ENCODE results near the gene PCBP3. TPM values are rescaled to one million over a fixed set of nuclear protein-coding genes. Genes with fewer than 3 reads are reported as not detected.

PCBP3 gene
- total RNA-seq, 1 donor from 2014 or later: 2.5 TPM

- Mint-ChIP-seq H3K27me3 (ENCODE audit: unreplicated experiment) (peaks cover 10% of the 10 kb centered on the region), H3K4me1 (ENCODE audit: unreplicated experiment) (no peaks in the 10 kb centered on the region), H3K27ac (ENCODE audit: unreplicated experiment) (no peak overlapping the region), H3K4me3 (ENCODE audit: unreplicated experiment) (no peak overlapping the region), H3K36me3 (ENCODE audit: low read depth, unreplicated experiment) (peaks cover 8% of the 10 kb centered on the region), H3K9me3 (ENCODE audit: unreplicated experiment) (peaks cover 4% of the 10 kb centered on the region)
- TF ChIP-seq CTCF (IDR thresholded peaks at IDR 0.05; ENCODE audit: unreplicated experiment): no peak
- no peak for DNase-seq (ENCODE audit: low spot score)
These were observed 300.4 kb downstream of the PCBP3 start for GRCh38 chr21:45943630-45944540.

- TF ChIP-seq CTCF (IDR thresholded peaks at IDR 0.05; ENCODE audit: unreplicated experiment): no peak
- Mint-ChIP-seq H3K9me3 (ENCODE audit: unreplicated experiment) (peaks cover 4% of the 10 kb centered on the region), H3K27me3 (ENCODE audit: unreplicated experiment) (peaks cover 10% of the 10 kb centered on the region), H3K36me3 (ENCODE audit: low read depth, unreplicated experiment) (peaks cover 8% of the 10 kb centered on the region), H3K4me3 (ENCODE audit: unreplicated experiment) (no peak overlapping the region), H3K27ac (ENCODE audit: unreplicated experiment) (no peak overlapping the region), H3K4me1 (ENCODE audit: unreplicated experiment) (no peaks in the 10 kb centered on the region)
- no peak for DNase-seq (ENCODE audit: low spot score)
These were observed 301.1 kb downstream of the PCBP3 start for GRCh38 chr21:45944601-45945000.

DNA sequence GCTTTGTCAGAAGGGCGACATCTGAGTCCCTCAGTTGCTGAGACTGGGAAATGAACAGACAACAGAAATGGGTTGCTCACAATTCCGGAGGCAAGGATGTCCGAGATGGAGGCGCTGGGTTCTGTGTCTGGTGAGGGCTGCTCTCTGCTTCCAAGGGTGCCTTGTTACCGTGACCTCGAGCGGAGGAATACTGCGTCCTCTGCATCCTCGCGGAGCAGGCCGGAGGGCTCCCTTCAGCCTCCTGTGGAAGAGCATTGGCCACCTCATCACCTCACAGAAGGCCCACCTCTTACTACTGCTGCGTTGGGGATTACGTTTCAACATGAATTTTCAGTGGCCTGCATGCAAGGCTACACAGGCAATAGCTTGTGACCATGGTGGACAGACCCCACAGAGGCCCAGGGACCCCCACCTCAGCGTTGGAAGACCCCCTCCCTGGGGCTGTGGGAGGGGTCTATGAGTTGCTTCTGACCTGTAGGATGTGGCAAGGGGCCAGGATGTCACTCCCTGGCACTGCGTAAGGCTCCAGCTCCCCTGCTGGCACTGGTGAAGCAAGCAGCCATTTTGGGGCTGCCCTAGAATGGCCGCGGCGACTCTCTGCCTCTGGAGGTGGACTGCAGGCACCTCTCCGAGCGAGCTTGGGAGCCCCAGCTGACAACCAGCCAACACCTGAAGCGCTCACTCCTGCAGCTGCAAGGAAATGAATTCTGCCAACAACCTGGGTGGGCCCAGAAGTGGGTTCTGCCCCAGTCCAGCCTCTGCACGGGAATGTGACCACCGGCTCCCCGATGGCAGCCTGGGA is 301.7 kb downstream of the PCBP3 start:
- H3K4me1 Mint-ChIP-seq (ENCODE audit: unreplicated experiment): no peaks in the 10 kb centered on the region
- no peak for DNase-seq (ENCODE audit: low spot score)
- TF ChIP-seq CTCF (IDR thresholded peaks at IDR 0.05; ENCODE audit: unreplicated experiment): no peak
- peaks cover 10% of the 10 kb centered on the region for H3K27me3 Mint-ChIP-seq (ENCODE audit: unreplicated experiment)
- peaks cover 8% of the 10 kb centered on the region for H3K36me3 Mint-ChIP-seq (ENCODE audit: low read depth, unreplicated experiment)
- H3K27ac Mint-ChIP-seq (ENCODE audit: unreplicated experiment): no peak overlapping the region
- H3K4me3 Mint-ChIP-seq (ENCODE audit: unreplicated experiment): no peak overlapping the region
- peaks cover 4% of the 10 kb centered on the region for H3K9me3 Mint-ChIP-seq (ENCODE audit: unreplicated experiment)

DNA sequence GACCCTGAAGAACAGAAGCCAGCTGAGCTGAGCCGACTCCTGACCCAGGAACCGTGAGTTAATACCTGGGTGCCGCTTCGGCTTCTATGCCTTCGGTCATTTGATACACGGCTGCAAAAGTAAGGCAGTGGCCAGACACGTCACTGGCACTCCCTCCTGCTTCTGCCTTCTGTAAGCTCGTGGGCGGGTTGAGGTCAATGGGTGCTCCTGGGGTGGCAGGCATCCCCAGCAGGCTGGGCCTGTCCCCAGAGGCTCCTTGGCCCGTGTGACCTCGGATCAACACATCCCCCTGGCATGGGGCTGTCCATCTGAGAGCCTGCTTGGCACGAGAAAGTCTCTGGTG is 302.3 kb downstream of the PCBP3 start:
- Mint-ChIP-seq H3K4me1 (ENCODE audit: unreplicated experiment) (no peaks in the 10 kb centered on the region), H3K27me3 (ENCODE audit: unreplicated experiment) (peaks cover 10% of the 10 kb centered on the region), H3K36me3 (ENCODE audit: low read depth, unreplicated experiment) (peaks cover 8% of the 10 kb centered on the region), H3K27ac (ENCODE audit: unreplicated experiment) (no peak overlapping the region), H3K4me3 (ENCODE audit: unreplicated experiment) (no peak overlapping the region), H3K9me3 (ENCODE audit: unreplicated experiment) (peaks cover 4% of the 10 kb centered on the region)
- no peak for DNase-seq (ENCODE audit: low spot score)
- TF ChIP-seq CTCF (IDR thresholded peaks at IDR 0.05; ENCODE audit: unreplicated experiment): no peak

DNA sequence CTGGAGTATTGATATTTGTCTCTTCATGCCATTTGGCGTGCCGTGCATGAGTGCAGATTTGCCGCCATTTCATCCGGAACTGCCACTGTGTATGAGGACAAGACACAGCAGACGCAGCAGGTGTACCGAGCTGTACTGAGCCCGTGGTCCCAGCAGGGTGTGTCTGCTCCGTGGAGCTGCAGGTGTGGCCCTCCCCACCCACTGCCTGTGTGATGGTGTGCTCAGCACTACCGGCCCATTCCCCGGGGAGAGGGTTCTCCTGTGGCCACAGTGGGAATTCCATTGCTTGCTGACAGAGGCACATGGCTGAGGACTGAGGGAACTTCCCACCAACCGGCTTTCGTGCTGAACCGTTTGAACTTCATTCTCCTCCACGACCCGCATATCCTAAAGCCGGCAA is 303.8 kb downstream of the PCBP3 start:
- peaks cover 3% of the 10 kb centered on the region for H3K9me3 Mint-ChIP-seq (ENCODE audit: unreplicated experiment)
- DNase-seq (ENCODE audit: low spot score): no peak
- H3K36me3 Mint-ChIP-seq (ENCODE audit: low read depth, unreplicated experiment): peaks cover 3% of the 10 kb centered on the region
- no peak overlapping the region for H3K27ac Mint-ChIP-seq (ENCODE audit: unreplicated experiment)
- H3K27me3 Mint-ChIP-seq (ENCODE audit: unreplicated experiment): peaks cover 10% of the 10 kb centered on the region
- TF ChIP-seq CTCF (IDR thresholded peaks at IDR 0.05; ENCODE audit: unreplicated experiment): no peak
- no peak overlapping the region for H3K4me3 Mint-ChIP-seq (ENCODE audit: unreplicated experiment)
- H3K4me1 Mint-ChIP-seq (ENCODE audit: unreplicated experiment): no peaks in the 10 kb centered on the region
